AG10803 (cell line): Measurements from ENCODE around the gene TNFRSF1A.

Experiments used
- DNase-seq: peaks from one replicate; pipeline ENCODE4 v3.0.0; 2010; ENCODE audit warnings: low read depth
- H3K4me3 ChIP-seq: 2 replicates; pipeline ENCODE4 v1.5.1; 2011; ENCODE audit warnings: mild to moderate bottlenecking, low read length, control low read depth
- TF ChIP-seq, protein P1 (sequence below): conservative IDR thresholded peaks from 2 replicates; pipeline ENCODE4 v1.5.1; 2011; ENCODE audit warnings: mild to moderate bottlenecking, low read length, control low read depth, inconsistent platforms

TNFRSF1A gene

GRCh38 chr12:6384499-6385436 is 42.9 kb upstream of the TNFRSF1A start:
- H3K4me3 ChIP-seq, result peak overlapping the region; percentile 86
- no peak for DNase-seq
- TF ChIP-seq, protein P1, sequence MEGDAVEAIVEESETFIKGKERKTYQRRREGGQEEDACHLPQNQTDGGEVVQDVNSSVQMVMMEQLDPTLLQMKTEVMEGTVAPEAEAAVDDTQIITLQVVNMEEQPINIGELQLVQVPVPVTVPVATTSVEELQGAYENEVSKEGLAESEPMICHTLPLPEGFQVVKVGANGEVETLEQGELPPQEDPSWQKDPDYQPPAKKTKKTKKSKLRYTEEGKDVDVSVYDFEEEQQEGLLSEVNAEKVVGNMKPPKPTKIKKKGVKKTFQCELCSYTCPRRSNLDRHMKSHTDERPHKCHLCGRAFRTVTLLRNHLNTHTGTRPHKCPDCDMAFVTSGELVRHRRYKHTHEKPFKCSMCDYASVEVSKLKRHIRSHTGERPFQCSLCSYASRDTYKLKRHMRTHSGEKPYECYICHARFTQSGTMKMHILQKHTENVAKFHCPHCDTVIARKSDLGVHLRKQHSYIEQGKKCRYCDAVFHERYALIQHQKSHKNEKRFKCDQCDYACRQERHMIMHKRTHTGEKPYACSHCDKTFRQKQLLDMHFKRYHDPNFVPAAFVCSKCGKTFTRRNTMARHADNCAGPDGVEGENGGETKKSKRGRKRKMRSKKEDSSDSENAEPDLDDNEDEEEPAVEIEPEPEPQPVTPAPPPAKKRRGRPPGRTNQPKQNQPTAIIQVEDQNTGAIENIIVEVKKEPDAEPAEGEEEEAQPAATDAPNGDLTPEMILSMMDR, result no peak

DNA sequence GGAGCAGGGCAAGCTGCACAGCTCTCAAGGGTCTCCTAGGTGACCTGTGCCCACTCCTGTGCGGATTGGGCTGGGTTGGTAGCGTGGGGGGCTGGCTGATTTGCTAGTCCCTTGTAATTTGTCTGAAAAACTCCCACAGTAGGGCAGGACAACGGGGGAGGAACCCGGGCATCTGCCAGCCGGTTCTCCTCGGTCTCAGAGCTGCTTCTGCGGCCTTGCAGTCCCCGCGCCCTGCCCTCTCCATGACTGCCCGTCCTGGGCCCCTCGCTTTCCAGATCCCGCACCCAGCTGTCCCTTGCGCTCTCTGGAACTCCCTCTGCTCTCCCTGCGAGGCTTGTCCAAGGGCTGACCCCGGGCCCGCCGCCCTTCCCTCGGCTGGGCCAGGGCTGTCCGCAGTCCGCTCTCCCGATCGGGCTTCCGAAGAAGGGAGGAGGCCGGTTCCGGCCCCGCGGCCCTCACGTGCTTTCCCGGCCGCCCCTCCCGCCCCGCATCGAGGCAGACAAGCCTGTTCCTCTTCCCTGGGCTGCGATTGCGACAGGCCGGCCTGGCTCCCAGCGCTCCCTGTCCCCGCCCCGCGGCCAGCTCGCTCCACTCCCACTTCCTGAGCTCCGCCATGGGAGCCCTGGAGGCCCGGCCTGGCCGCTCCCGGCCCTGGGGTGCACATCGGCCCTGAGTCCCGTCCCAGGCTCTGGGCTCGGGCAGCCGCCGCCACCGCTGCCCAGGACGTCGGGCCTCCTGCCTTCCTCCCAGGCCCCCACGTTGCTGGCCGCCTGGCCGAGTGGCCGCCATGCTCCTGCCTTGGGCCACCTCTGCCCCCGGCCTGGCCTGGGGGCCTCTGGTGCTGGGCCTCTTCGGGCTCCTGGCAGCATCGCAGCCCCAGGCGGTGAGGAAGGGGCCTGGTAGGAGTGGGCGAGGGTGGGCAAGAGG is 42.0 kb upstream of the TNFRSF1A start, which contains the start of gene LTBR:
TSS of gene LTBR (plus strand) at position 591 of the 927 bp plus-strand sequence. CDS start at position 788, 197 bp downstream.
- DNase-seq, result peak; percentile 95
- peak within 1 kb of the TSS; percentile 86 for H3K4me3 ChIP-seq
- TF ChIP-seq, protein P1, result 0 out of 2 replicates have a peak, but pooled peaks have one; percentile 13

- DNase-seq, result no peak
- peak overlapping the region; percentile 86 for H3K4me3 ChIP-seq
- TF ChIP-seq, protein P1, result no peak
These were observed 41.1 kb upstream of the TNFRSF1A start for GRCh38 chr12:6382982-6383381.

GRCh38 chr12:6382371-6382770 is 40.5 kb upstream of the TNFRSF1A start:
- no peak for DNase-seq
- TF ChIP-seq, protein P1, result no peak
- H3K4me3 ChIP-seq, result no peak overlapping the region

- H3K4me3 ChIP-seq, result no peak overlapping the region
- peak; percentile 70 for DNase-seq
- TF ChIP-seq, protein P1, result no peak
These were observed 38.6 kb upstream of the TNFRSF1A start for GRCh38 chr12:6380141-6381121.
